HG02852 (cell line): ENCODE data around the gene VAPA.
"Not testable (repeated sequence)": the region's sequence is repeated elsewhere in the genome, so short reads cannot be mapped to it uniquely, and the experiment has no call there.

ENCODE experiments used
- ATAC-seq: cut with Tn5 transposase; IDR thresholded peaks from one replicate; pipeline ENCODE4 v1.9.1; 2021; ENCODE audit warnings: mild to moderate bottlenecking, moderate library complexity; ENCODE audit not compliant: unreplicated experiment

VAPA gene

DNA sequence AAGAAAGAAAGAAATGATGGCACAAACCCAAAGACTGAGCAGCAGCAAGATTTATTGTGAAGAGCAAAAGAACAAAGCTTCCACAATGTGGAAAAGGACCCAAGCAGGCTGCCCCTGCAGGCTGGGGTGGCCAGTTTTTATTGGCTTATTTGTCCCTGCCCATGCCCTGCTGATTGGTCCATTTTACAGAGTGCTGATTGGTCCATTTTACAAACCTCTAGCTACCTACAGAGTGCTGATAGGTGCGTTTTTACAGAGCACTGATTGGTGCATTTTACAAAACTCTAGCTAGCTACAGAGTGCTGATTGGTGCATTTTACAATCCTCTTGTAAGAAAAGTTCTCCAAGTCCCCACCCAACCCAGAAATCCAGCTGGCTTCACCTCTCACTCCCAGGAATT lies 1.5 kb upstream of the VAPA start:
- not testable (repeated sequence) for ATAC-seq

DNA sequence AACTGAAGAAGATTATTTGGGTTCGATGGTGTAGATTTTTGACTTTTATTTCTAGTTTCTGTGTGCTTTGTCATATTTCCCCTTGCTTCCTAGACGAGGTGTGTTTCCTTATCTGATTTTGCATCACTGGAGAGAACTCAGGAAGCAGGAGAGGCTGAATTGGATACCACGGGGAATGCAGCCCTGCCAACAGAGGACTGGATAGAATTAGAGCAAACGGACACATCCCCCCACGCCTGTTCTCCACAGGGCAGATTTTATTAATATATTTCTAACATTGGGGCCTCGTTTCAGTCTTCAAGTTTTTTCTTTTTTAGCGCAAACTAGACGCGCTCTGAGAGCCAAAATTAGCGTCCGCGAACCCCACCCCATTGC lies 678 bp upstream of the VAPA start:
- peak; percentile 0 for ATAC-seq

DNA sequence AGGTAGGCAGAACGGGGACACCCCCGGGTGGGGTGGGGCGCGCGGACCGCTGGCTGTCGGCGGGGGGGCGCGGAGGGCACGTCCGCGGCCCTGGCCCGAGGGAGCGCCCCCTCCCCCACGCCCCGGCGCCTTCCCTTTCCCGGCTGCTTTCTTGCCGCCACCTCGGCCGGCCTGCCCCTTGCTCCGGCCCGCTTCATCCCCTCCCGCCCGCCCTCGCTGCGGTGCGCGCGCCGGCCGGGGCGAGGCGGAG lies 443 bp downstream of the VAPA start:
- no peak for ATAC-seq

DNA sequence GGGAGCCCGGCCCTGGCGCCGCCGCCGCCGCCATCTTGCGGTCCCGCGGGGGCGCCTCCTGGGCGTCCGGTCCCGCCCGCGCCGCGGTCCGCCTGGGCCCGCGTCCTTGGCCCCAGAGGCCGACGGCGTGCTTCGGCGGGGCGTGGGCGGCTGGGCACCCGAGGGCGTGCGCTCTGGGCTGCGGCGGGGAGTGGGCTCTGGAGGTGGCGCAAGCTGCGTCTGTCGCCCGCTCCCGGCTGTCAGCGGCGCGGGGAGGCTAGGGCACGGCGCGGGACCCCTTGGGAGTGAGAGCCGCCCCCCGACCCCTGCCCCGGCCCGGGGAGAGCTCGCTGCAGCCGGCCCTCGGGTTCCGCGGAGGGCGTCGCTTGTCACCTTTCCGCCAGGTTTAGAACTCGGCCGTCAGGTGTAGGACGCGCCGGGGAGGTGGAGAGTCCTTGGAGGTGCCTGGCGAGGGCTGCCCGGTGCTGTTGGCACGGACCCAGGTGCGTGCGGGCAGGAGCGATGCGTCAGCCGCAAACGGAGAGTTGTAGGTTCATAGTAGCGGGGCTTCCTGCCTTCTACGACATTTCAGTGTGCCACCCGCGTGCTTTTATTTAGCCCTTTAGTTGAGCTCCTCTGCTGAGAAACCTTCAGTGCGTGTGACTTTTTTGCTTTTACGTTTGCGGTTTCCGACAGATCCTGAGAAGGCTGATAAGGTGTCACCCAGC lies 921 bp downstream of the VAPA start:
- peak; percentile 31 for ATAC-seq

DNA sequence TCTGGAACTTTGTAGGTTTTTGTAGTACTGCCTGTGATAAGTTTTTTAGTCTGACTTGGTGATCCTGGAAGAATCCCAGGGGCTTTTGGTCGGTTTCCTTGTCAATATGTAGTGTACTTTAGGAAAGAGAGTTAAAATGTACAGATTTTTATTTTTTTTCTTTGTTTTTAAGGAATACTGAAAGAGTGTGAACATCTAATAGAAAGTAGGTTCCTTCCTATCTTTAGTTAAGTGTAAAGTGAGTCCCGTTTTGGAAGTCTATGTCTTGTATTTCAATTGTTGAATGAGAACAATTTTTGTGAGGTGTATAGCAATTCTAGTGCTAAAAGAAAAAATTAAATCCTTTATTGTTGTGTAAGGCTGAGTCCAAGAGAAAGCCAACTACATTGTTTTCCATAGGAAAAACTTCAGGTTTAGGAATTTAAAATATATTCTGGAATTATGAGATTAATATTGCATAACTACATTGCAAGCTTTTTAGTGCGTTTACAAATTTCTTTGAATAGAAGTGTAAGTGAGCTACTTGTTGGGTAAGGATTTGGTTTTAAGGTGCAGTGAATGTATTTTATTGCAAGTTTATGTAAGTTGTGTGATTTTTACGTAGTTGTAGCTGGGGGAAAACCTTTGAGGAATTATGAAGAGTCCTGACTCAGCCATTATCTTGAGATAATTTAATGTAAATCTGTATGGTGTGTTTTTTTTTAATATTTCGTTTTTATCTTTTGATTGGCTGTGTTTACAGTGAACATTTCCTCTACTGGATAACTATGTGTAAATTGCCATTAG lies 1.7 kb downstream of the VAPA start:
- no peak for ATAC-seq

DNA sequence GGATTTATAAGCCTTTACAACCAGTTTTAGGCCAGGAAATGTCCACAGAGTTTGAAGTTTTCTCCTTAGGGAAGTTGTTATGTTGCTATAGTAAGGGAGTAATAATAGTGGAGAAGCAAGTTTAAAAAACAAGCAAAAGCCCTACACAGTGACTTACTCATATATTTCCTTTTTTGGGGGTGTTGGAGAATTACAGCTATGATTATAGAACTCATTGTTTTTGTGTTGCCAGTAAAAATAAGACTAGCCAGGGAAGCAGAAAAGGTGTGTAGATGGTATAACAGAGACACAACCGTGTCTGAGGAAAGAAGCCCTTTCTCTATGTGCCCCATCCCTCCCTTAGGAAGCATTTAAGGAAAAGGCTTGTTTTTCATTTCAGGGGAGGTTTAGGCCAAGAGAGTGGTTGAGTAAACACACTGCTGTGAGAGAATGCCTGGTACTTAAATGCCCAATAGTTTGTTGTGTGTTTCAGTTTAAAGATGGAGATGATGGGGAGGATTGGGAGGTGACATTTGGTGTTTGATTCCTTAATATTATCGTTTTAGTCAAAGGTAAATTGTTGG lies 2.3 kb downstream of the VAPA start:
- ATAC-seq, result no peak

DNA sequence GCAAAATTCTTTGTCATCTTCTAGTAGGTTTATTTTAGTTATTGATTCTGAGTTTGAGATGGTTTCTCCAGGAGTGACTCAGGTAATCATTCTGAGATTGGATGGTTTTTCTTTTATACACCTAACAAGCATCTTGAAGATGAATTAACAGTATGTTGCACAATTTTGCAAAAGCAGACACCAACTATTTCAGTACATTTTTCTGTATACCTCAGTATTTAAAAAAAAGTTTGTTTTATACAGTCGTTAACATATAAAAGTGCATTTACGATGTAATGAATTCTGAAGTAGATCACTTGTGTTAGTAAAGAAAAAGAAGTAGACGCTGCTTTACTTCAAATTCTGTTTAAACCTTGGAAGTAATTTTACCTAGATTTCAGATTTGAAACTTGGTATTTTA lies 3.0 kb downstream of the VAPA start:
- no peak for ATAC-seq

DNA sequence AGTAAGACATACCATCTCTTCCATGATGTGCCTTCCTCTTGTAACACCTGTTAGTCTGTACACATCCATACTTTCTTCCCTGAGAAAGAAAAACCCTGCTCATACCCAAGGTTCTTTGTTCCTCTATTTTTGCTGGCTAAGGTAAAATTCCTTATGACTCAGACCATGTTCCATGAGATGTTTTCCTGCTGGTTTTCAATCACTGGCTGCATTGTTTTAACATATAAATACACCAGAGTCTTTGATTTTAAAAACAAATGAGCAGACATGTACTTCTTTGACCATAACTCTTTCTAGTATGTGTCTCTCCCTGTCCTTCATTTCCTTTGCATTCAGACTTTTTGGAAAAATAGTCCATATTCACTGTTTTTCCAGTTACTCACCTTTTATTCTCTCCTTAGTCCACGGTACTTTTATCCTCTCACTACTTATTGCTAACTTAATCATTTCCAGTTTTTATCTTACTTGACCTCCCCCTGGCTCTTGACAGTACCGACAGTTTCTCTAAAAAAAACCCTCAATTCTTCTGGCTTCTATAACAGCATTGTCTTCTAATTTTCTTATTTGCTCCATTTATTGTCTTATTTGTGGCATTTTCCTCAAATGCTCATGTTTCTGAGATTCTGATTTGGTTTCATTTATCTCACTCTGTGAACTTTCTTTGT lies 4.3 kb downstream of the VAPA start:
- ATAC-seq, result no peak

DNA sequence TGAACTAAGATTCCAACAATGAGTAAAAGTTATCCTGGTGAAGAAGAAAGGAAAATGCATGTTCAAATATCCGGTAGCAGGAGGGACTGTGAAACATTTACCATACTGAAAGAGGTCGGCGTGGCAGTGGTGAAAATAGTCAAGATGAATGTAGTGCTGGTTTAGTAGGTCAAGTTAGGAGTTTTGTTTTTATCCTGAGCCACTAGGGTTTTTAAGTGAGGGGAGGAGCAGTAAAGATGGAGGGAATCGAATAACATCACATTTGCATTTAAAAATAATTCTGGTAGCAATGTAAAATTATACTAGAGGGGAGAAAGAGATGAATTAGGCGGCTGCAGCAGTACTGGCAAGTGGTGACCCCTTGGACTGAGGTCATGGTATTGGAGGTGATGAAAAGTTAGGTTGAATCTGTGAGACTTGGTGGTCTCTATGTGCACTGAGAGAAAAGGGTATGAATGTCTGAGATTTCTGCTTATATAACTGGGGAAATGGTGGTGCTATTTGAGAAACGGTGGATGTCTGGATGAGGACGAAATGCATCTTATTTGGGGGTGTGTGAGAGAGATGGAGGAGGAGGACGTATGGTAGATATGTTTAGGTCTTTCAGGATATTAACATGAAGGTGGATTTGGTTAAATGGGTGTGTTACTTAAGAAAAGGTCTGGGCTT lies 5.9 kb downstream of the VAPA start:
- no peak for ATAC-seq

DNA sequence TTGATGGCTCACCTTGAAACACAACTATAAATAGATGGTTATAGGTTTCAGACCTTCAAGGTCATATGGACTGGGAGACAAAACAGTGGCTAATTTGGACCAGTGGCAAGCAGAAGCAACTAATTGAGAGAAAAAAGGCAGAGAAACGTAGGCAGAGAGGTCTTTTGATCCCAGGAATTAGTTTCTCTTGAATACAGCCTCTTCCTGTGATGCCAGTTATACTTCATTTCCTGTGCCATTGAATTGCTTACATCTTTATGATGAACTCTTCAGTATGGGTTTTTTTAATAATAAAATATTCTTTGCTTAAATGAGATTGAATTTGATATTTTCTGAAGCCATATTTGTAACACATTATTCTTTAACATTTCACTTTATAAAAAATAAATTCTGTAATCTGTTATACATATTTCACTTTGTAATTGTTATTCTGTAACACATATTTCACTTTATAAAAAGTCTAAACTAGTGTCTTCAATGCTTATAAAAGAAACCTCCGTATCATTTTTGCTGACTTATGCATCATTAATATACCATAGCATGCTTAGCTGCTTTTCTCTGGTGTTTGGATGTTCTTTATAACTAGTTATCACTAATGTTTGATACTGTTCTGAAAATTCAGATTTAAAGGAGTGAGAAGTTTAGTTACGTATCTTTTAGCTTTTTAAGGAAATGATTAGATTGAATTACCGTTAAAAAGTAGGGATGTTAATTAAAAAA lies 8.9 kb downstream of the VAPA start:
- no peak for ATAC-seq

DNA sequence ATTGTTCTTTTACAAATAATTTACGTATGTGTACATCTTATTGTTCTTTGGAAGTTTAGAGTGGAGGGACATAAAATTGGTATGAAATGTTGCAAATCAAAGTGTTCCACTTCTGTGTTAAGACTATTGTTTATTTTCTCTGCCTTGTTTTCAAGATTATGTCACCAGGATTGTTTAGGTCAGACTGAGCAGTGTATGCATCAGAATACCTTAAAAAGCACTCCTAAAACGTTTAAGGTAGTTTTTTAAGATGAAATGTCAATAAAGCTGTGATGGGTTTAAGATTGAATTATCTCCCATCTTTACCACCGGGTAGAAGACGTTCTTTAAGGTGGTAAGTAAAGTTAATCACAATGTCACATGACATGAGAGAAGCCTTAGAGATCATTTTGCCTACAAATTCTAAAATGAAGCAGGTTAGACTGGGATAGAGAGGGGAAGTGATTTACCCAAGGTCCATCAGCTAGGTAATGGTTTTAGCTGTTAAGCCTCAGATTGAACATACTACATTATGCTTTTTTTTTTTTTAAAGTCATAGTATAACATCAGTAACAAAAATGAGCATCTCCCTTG lies 10.6 kb downstream of the VAPA start:
- ATAC-seq, result no peak

DNA sequence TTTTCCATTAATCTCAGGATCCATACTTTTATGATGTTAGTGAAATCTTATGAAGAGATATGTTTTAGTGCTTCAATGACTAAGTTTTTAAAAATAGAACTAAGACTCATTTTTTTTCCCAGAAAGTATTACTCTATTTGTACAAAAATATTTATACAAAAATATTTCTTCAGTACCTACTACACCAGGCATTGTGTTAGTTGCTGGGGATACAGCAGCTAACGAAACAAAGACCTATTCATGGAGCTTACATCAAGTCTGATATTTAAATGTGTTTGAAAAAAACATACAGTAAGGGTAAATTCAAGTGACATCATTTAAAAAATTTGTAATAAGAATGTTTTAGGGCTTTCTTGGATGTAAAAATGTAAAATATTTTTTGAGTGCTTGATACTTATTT lies 11.6 kb downstream of the VAPA start:
- no peak for ATAC-seq

DNA sequence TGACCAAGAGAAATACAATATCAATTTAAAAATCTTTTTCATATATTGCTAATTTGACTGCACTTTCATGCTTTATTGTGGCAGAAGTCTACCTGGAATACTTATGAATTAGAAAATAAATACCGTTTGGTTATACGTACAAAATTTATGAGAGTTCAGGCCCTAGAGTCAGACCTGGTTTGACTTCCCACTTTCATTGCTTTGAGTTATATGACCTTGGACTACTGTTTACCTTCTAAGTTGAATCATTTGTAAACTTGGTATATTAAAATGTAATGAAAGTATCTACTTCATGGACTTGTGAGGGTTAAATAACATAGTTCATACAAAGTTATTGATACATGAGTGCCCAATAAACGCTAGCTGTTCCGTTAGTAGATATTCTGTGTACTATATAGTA lies 12.0 kb downstream of the VAPA start:
- no peak for ATAC-seq

DNA sequence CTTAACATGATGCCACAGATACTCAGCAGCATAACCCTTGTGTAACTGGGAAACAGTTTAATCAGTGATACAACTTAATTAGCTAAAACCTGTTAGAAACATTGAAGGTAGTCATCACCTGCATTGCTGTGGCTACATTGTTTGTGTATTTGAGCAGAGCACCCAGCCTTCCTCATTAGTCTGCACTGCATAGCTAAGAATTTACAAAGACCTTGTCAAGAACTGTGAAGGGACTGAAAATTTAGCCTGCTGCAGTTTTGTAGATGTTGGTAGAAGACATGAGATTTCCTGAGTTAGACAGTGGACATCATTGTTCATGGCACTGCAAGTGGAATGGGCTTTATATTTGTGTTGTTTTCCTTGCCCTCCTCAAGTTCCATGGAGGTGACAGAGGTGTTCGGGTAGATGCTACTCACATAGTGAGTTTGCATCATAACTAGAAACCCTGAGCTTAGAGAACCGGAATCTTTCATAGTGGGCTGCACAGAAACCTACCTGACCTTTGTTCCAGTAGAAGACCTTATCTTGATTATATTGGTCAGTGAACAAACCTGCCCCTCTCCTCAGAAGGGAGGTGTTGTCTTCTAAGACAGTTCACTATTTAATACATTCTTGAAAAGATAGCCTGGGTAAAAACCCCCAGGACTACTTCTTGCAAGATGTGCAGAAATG lies 12.5 kb downstream of the VAPA start:
- no peak for ATAC-seq

DNA sequence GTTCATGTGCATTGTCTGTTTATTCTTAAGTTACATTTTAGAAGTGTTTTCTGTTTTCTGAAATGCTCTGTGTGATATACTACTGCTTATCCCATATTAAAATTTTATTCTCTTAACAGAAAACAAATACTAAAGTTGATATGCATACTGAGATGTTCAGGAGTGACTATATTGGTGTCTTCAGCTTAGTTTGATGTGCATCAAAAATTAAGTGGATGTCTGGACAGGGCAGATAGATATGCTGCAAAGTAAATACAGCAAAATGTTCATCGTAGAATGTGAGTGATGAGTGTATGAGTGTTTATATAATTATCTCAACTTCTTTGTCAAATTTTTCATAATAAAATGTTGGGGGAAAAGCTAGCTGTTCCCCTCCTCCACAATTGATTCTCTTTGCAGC lies 13.2 kb downstream of the VAPA start:
- no peak for ATAC-seq

DNA sequence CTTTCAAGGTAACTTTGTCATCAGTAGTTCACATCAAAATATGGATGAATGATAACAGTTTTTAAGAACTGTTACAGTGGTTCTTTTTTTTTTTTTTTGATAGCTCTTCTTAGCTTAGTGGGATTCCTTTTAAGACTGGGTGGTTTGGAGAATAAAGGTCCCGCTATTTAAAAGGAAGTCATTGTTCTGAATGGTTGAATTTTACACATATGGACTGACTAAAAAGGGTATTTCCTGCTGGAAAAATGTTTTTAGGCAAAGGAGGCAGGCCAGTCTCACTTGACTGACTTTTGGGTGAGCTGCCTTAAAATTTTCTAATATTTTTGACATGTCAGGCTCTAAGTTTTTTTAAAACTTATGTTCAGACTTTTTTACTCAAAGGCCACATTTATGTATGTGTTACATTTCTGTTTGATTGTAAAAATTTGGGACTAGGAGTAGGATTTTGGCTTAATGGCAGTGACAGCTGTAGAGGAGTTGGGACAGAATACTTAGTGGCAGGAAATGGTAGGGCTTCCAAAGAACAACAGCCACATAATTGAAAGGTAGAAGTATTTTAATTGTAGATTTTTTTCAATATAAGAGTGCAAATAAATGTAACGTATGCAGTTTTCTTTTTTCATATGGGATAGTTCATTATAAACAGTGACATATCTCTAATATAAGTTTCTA lies 13.7 kb downstream of the VAPA start:
- no peak for ATAC-seq

DNA sequence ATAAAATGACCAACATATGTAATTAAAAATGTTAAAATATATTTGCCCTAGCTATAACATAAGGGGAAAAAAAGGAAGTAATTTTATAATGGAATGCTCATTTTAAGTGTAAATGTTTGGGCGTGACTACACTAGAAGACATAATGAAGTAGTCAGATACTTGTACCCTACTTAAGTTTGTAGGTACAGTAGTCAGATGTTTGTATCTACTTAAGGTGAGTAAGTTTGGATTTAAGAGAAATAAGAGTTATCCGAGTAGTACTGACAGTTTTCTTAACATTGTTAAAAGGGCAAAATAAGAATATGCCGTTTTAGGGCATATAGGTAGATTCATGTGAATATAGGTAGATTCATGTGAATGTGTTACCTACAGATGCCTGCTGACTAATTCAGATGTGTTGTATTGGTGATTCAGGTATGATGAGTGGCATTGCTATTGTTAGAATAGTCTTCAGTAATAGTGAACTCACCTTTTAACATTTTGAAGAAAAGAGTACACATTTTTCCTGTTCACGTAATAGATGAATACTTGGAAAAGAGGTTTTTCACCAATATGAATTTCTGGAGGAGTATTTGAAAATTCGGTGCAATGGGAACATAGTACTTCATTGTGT lies 14.9 kb downstream of the VAPA start:
- no peak for ATAC-seq

DNA sequence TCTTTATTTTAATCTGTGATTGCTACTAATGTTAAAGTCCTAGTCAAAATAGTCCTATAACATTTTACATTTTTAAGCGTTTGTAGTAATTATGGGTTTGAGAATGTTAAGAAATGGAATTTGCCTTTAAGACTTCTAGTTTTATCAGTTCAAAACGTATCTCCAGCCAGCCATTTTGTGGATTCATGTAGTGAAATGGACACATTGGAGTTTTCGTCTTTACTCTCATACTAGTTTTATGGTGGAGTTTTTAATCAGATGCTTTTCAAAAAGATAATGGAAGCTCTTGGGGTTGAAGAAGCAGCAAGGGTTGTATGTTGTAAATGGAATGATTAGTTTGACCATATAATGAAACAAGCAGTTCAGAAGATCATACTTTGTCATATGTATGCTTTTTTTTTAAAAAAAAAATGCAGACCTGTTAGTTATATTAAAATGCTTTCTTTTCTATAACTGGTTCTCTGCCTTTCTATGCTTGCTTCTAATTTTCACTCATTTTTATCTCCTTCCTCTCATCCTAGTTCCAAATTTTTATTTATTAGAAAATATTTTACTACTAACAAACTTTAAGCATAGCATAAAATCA lies 16.6 kb downstream of the VAPA start:
- no peak for ATAC-seq

DNA sequence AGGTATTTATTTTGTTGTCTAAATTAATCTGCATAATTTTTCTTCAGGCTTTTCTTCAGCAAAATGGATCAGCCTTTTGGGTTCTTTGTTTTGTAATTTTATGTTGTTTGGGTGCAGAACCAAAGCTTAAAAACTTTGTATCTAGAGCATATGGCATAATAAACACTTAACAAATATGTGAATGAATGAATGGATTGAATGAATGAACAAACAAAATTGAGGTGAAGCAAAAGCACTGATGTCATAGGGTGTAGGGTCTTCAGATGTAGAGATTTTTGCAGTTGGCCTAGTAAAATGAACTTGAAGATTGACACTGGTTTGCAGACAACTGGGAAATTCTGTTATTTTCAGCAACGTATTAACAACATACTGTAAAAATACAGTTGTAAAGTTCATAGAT lies 17.3 kb downstream of the VAPA start:
- ATAC-seq, result no peak
